DND-41 (cell line): ENCODE results near the gene CFAP47.

Source experiments
- EZH2 ChIP-seq: IDR thresholded peaks from 3 replicates; pipeline ENCODE4 v1.6.1; 2012; ENCODE audit warnings: borderline replicate concordance, low read depth, mild to moderate bottlenecking, moderate library complexity, low read length, inconsistent platforms; ENCODE audit not compliant: severe bottlenecking
- TF ChIP-seq, protein P1 (sequence below): IDR thresholded peaks from 2 replicates; pipeline ENCODE4 v1.5.1; 2012; ENCODE audit warnings: borderline replicate concordance, low read length, moderate library complexity, mild to moderate bottlenecking; ENCODE audit not compliant: poor library complexity, severe bottlenecking; ENCODE audit errors: extremely low read depth

DNA sequence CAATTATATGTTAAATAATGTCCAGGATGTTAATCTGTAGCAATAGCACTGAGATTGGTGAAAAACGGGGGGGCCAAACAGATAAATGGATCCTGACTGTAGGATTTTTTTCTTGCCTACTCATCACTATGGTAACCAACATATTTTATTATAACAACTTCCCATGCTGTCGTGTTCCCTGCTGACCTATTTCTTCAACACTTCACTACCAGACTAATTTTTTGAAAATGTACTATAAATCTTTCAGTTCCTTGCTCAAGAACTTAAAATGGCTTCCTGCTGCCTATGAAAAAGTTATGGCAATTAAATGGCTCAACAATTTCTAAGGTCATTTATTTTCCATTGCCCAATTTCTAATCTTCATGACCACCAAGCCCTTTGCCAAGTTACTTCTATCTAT, 38.9 kb upstream of the CFAP47 start:
- TF ChIP-seq, protein P1, sequence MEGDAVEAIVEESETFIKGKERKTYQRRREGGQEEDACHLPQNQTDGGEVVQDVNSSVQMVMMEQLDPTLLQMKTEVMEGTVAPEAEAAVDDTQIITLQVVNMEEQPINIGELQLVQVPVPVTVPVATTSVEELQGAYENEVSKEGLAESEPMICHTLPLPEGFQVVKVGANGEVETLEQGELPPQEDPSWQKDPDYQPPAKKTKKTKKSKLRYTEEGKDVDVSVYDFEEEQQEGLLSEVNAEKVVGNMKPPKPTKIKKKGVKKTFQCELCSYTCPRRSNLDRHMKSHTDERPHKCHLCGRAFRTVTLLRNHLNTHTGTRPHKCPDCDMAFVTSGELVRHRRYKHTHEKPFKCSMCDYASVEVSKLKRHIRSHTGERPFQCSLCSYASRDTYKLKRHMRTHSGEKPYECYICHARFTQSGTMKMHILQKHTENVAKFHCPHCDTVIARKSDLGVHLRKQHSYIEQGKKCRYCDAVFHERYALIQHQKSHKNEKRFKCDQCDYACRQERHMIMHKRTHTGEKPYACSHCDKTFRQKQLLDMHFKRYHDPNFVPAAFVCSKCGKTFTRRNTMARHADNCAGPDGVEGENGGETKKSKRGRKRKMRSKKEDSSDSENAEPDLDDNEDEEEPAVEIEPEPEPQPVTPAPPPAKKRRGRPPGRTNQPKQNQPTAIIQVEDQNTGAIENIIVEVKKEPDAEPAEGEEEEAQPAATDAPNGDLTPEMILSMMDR: no peak
- no peak for TF ChIP-seq EZH2
